PC-9 (cell line): ENCODE data around the gene MYO3B.

Experiments
- EZH2 ChIP-seq: fragments of 200-600 bp; sonication (generic); IDR thresholded peaks from 2 replicates; pipeline ENCODE4 v1.8.0; 2017; ENCODE audit warnings: antibody characterized with exemption, low read depth
- TF ChIP-seq, protein P1 (sequence below): fragments of 200-600 bp; sonication (generic); conservative IDR thresholded peaks from 2 replicates; pipeline ENCODE4 v1.6.1; 2017; ENCODE audit warnings: mixed run types, antibody characterized with exemption, mild to moderate bottlenecking, moderate library complexity

DNA sequence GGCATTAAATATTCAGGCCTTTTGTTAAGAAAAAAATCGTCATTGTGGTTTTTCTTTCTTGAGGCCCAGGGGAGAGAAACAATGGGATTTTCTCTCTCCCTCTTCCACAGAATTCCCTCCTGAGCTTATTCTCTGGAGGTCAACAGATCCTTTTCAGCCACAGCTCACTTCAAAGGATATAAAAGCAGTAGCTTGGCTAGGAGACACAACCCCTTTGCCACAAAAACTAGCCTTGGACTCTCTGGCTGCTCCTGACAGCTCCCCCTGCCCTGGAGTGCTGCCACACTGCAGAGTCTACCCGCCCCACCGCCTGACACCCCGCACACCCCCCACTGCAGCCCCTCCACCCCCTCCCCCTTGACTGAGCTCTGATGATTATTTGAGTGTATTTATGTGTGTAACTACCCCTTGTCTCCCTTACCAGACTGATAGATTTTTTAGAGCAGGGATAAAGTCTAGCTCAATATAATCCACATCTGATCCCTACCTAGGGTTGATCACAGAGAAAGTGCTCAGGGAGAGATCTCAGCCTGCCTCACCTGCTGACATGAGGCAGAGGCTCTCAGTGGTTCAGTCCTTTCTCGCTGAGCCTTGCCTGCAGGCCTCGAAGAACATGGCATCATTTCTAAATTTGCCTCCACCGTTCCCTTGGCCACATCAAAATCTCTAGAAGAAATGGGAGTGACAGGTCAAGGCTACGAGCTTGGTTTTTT lies 405.0 kb downstream of the MYO3B start:
- TF ChIP-seq, protein P1, sequence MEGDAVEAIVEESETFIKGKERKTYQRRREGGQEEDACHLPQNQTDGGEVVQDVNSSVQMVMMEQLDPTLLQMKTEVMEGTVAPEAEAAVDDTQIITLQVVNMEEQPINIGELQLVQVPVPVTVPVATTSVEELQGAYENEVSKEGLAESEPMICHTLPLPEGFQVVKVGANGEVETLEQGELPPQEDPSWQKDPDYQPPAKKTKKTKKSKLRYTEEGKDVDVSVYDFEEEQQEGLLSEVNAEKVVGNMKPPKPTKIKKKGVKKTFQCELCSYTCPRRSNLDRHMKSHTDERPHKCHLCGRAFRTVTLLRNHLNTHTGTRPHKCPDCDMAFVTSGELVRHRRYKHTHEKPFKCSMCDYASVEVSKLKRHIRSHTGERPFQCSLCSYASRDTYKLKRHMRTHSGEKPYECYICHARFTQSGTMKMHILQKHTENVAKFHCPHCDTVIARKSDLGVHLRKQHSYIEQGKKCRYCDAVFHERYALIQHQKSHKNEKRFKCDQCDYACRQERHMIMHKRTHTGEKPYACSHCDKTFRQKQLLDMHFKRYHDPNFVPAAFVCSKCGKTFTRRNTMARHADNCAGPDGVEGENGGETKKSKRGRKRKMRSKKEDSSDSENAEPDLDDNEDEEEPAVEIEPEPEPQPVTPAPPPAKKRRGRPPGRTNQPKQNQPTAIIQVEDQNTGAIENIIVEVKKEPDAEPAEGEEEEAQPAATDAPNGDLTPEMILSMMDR: no peak
- no peak for TF ChIP-seq EZH2
